ENCODE measurements around the gene KRTAP22-1.

DNA sequence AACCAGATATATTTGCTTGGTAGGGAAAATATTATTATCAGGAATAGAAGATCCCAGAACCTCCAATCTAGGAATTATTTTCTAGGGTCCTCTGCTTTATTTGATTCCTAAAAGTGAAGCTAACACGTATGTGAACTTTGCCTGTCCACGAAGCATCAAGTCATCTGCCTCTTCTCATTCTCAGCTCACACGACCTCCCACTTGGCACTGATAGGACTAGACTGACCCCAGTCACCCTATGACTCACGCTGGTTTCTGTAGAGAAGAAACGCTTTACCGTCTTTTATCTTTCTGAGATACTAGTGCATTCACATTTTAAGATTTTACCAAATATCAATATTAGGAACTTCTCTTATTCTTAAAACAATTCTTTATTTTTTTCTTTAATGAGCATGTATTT lies 37.8 kb upstream of the KRTAP22-1 start:
- TF ChIP-seq, protein P1, sequence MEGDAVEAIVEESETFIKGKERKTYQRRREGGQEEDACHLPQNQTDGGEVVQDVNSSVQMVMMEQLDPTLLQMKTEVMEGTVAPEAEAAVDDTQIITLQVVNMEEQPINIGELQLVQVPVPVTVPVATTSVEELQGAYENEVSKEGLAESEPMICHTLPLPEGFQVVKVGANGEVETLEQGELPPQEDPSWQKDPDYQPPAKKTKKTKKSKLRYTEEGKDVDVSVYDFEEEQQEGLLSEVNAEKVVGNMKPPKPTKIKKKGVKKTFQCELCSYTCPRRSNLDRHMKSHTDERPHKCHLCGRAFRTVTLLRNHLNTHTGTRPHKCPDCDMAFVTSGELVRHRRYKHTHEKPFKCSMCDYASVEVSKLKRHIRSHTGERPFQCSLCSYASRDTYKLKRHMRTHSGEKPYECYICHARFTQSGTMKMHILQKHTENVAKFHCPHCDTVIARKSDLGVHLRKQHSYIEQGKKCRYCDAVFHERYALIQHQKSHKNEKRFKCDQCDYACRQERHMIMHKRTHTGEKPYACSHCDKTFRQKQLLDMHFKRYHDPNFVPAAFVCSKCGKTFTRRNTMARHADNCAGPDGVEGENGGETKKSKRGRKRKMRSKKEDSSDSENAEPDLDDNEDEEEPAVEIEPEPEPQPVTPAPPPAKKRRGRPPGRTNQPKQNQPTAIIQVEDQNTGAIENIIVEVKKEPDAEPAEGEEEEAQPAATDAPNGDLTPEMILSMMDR (IDR thresholded peaks at IDR 0.05): no peak
- TF ChIP-seq POLR2A (IDR thresholded peaks at IDR 0.05): no peak
